ENCODE results near the gene DNAJC28.
"Not testable (repeated sequence)": the region's sequence is repeated elsewhere in the genome, so short reads cannot be mapped to it uniquely, and the experiment has no call there.

The DNAJC28 gene

DNA sequence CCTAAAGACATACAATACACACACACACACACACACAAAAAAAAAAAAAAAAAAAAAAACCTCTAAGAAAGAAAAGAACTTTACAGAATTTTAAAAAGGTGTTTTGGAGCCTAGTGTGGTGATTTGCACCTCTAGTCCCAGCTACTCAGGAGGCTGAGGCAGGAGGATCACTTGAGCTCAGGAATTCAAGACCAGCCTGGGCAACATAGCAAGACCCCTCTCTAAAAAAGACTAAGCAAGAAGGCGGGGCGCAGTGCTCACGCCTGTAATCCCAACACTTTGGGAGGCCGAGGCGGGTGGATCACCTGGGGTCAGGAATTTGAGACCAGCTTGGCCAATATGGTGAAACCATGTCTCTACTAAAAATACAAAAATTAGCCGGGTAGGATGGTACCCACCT, 44.9 kb downstream of the DNAJC28 start:
- in situ Hi-C loops (cut with HindIII; ENCODE audit: low pct_ligation_motif_present, low pct_unique_long_range_greater_than_20kb, low sequenced_read_pairs); DNase-seq: not testable (repeated sequence)

DNA sequence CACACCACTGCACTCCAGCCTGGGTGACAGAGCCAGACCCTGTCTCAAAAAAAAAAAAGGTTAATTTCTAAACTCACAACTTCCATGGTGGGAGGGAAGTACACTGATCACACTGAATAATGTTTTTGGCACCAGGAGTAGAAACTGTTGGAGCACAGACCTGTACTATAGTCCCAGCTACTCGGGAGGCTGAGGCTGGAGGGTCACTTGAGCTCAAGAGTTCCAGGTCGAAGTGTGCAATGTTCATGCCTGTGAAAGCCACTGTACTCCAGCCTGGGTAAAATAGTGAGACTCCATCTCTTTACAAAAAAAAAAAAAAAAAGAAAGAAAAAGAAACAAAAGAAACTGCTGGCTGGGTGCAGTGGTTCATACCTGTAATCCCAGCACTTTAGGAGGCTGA, 47.0 kb downstream of the DNAJC28 start:
- DNase-seq: no peak
- in situ Hi-C loops (cut with HindIII; ENCODE audit: low pct_ligation_motif_present, low pct_unique_long_range_greater_than_20kb, low sequenced_read_pairs): no loop called here

DNA sequence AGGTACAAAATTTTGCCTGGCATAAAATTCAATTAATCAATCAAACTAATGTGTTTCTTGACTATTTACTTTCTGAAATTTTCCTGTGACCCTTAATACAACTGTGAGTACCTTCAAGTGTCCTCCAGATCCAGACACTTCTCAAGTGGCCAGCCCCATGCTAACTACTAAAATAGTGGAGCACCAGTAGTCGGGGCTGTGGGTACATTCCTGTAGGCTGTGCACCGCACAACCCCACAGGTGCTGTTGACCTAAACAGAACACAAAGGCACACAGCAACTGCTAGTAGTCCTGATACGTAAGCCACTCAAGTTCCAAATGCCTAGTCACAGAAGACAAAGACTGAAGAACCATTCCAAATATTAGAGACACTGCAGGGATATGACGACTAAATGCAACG, 48.3 kb downstream of the DNAJC28 start:
- DNase-seq: no peak
- in situ Hi-C loops (cut with HindIII; ENCODE audit: low pct_ligation_motif_present, low pct_unique_long_range_greater_than_20kb, low sequenced_read_pairs): no loop called here

- in situ Hi-C loops (cut with HindIII; ENCODE audit: low pct_ligation_motif_present, low pct_unique_long_range_greater_than_20kb, low sequenced_read_pairs): no loop called here
- no peak for DNase-seq
These were observed 49.7 kb downstream of the DNAJC28 start for GRCh38 chr21:33441489-33442477.
